HUDEP-2 (cell line): ENCODE results near the gene AVEN.
"Not testable (repeated sequence)": the region's sequence is repeated elsewhere in the genome, so short reads cannot be mapped to it uniquely, and the experiment has no call there.

Source experiments
- DNase-seq, 76 experiments: peaks; one replicate each; lab custom pipeline; 2025; ENCODE audit not compliant: unreplicated experiment in 76 of 76; lab: John Stamatoyannopoulos, UW

AVEN gene

GRCh38 chr15:34038871-34039789, at the start of gene AVEN:
AVEN (minus strand) TSS chr15:34039204; CDS start chr15:34039046, 158 bp downstream.
- DNase-seq: peak in 38 of 76 experiments; percentile 4 to 60 (median 28)

GRCh38 chr15:34085746-34086145, 46.7 kb upstream of the AVEN start:
- no peak for DNase-seq

GRCh38 chr15:34084086-34084485, 45.1 kb upstream of the AVEN start:
- DNase-seq: no peak

- DNase-seq: peak in 5 of 76 experiments; percentile 4 to 11 (median 8)
Measured at GRCh38 chr15:34079904-34080303, 40.9 kb upstream of the AVEN start.

- DNase-seq: no peak
Measured at GRCh38 chr15:34078900-34079299, 39.9 kb upstream of the AVEN start.

GRCh38 chr15:34076785-34077184, 37.8 kb upstream of the AVEN start:
- peak in 9 of 76 experiments; percentile 2 to 20 (median 9) for DNase-seq

GRCh38 chr15:34070003-34070402, 31.0 kb upstream of the AVEN start:
- DNase-seq: no peak

GRCh38 chr15:34065941-34066340, 26.9 kb upstream of the AVEN start:
- DNase-seq: no peak

GRCh38 chr15:34065261-34065660, 26.3 kb upstream of the AVEN start:
- DNase-seq: no peak

- no peak for DNase-seq
Measured at GRCh38 chr15:34064438-34064837, 25.4 kb upstream of the AVEN start.

- no peak for DNase-seq
Measured at GRCh38 chr15:34059946-34060345, 20.9 kb upstream of the AVEN start.

- DNase-seq: no peak
Measured at GRCh38 chr15:34059476-34059875, 20.5 kb upstream of the AVEN start.

GRCh38 chr15:34056911-34057310, 17.9 kb upstream of the AVEN start:
- DNase-seq: no peak

GRCh38 chr15:34055868-34056595, 17.0 kb upstream of the AVEN start:
- no peak for DNase-seq

- no peak for DNase-seq
Measured at GRCh38 chr15:34054081-34054707, 15.2 kb upstream of the AVEN start.

GRCh38 chr15:34050385-34050784, 11.4 kb upstream of the AVEN start:
- DNase-seq: not testable (repeated sequence)

- no peak for DNase-seq
Measured at GRCh38 chr15:34049112-34049511, 10.1 kb upstream of the AVEN start.

GRCh38 chr15:34047893-34048775, 9.1 kb upstream of the AVEN start:
- no peak for DNase-seq

GRCh38 chr15:34046471-34047145, 7.6 kb upstream of the AVEN start:
- DNase-seq: no peak

GRCh38 chr15:34043813-34044212, 4.8 kb upstream of the AVEN start:
- DNase-seq: no peak
